ENCODE measurements around the gene TTC28.

Gene TTC28

DNA sequence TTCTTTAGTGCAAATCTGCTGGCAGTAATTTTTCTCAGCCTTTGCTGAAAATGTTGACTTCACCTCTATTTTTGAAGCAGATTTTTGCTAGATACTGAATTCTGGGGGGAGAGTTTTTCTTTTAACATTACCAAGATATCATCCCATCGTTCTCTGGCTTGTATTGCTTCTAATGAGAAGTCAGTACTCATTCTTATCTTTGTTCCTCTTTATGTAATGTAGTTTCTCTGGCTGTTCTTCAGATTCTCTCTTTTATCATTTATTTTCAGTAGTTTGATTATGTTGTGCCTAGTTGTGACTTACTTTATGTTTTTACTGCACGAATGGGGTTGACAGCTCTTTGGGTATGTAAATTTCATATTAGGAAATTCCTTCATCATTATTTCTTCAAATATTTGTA is 441.9 kb downstream of the TTC28 start:
- POLR2A ChIA-PET = no interaction called here
- DNase-seq (ENCODE audit: extremely low spot score) = no peak
- TF ChIP-seq, protein P1, sequence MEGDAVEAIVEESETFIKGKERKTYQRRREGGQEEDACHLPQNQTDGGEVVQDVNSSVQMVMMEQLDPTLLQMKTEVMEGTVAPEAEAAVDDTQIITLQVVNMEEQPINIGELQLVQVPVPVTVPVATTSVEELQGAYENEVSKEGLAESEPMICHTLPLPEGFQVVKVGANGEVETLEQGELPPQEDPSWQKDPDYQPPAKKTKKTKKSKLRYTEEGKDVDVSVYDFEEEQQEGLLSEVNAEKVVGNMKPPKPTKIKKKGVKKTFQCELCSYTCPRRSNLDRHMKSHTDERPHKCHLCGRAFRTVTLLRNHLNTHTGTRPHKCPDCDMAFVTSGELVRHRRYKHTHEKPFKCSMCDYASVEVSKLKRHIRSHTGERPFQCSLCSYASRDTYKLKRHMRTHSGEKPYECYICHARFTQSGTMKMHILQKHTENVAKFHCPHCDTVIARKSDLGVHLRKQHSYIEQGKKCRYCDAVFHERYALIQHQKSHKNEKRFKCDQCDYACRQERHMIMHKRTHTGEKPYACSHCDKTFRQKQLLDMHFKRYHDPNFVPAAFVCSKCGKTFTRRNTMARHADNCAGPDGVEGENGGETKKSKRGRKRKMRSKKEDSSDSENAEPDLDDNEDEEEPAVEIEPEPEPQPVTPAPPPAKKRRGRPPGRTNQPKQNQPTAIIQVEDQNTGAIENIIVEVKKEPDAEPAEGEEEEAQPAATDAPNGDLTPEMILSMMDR (IDR thresholded peaks at IDR 0.05; ENCODE audit: control extremely low read depth, extremely low read depth, low read depth, missing control alignments) = no peak
- CTCF ChIA-PET = interaction anchor here (1.0 kb wide), 1 partner anchor 16 kb away, joined by 3 read pairs; no protein-coding TSS in a partner anchor

DNA sequence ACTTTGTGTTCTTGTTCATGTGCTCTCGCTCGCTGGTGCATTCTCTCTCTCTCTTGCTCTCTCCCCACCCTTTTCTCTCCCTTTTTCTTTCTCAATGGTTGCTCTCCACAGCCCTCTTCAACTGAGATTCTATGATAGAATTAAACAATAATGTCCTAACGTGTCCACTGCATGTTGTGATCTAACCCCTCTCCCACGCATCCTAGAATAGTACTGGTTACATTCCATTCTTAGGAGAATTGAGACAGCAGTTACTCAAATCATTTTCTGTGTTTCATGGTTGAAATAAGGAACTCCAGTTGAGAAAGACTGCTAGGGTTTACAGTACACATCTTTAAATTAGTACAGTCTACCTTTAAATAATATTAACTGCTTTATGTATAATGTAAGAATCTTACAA is 442.5 kb downstream of the TTC28 start:
- ChIA-PET CTCF (interaction anchor here (1.0 to 1.7 kb wide), 2 partner anchors 10 to 16 kb away, joined by 3 read pairs; no protein-coding TSS in a partner anchor), POLR2A (no interaction called here)
- TF ChIP-seq, protein P1 (IDR thresholded peaks at IDR 0.05; ENCODE audit: control extremely low read depth, extremely low read depth, low read depth, missing control alignments) = no peak
- no peak for DNase-seq (ENCODE audit: extremely low spot score)

- DNase-seq (ENCODE audit: extremely low spot score) = no peak
- CTCF ChIA-PET = interaction anchor here (0.8 to 2.4 kb wide), 5 partner anchors 12 to 97 kb away, joined by 3 to 6 read pairs (median 4); no protein-coding TSS in a partner anchor
- TF ChIP-seq, protein P1 (IDR thresholded peaks at IDR 0.05; ENCODE audit: control extremely low read depth, extremely low read depth, low read depth, missing control alignments) = no peak
- POLR2A ChIA-PET = no interaction called here
Observed at GRCh38 chr22:28232204-28232603, 447.4 kb downstream of the TTC28 start.

DNA sequence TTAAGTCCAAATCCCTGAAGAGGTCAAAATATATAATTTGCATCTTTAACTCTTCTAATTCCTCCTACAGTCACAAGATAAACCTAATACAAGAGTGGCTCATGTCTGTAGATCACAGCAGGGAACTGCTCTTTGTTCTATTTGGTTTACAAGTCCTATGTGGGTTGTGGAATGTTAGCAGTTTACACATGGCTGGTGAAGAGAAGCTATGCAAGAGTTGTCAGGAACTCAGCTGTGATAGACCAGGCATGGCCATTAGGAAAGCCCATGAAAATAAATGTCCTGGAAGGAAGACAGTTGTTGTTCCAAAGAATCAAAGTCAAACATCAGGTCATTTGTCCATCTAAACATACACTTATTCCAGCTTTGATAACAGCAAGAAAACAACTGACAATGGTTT is 448.2 kb downstream of the TTC28 start:
- CTCF ChIA-PET = interaction anchor here (0.8 to 3.4 kb wide), 4 partner anchors 13 to 26 kb away, joined by 4 to 10 read pairs (median 5); no protein-coding TSS in a partner anchor
- no peak for DNase-seq (ENCODE audit: extremely low spot score)
- TF ChIP-seq, protein P1 (IDR thresholded peaks at IDR 0.05; ENCODE audit: control extremely low read depth, extremely low read depth, low read depth, missing control alignments) = no peak
- POLR2A ChIA-PET = no interaction called here

GRCh38 chr22:28230671-28231070 is 449.0 kb downstream of the TTC28 start:
- ChIA-PET CTCF (interaction anchor here (2.4 to 3.4 kb wide), 2 partner anchors 14 to 21 kb away, joined by 6 to 10 read pairs; no protein-coding TSS in a partner anchor), POLR2A (no interaction called here)
- no peak for DNase-seq (ENCODE audit: extremely low spot score)
- TF ChIP-seq, protein P1 (IDR thresholded peaks at IDR 0.05; ENCODE audit: control extremely low read depth, extremely low read depth, low read depth, missing control alignments) = no peak

DNA sequence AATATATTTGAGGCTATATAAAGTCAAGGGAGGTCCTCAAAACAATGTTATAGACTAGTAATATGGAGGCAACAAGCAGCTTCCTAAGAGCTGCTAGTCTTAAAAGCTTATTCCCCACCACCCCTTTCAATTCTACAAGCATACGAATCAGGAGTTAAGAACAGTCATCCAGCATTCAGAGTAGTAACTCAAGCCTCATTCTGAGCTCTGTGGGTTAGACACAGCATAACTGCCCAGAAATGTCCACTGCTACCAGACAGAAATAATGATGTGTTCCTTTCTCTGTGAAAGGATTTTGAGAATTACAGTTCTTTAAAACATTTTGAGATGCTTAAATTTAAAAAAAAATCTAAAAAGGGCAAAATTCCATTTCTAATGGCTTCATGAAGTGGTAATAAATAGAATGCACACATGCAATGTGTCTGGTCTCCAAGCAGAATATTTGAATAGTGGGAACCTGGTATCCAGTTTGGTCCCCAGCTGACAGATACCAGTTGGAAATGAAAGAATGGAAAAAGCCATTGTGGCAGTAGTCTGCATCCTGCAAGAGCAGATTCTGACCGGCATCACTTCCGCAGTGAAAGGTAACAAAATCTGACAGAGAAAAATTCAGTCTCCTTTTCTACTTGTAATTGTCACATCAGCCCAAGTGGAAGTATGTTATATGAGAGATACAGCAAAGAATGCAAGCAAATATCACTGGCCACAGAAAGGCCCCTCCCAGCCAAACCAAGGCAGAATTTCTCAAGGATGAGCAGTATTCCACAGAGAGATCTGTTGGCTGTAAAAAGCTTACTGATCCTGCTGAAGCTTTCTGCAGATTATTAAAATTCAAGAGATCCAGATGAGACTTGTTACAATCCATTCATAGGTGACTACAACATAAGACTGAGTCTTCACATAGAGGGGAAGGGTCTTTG is 449.8 kb downstream of the TTC28 start:
- DNase-seq (ENCODE audit: extremely low spot score) = no peak

More for the DNA sequence above, 449.8 kb downstream of the TTC28 start:
- ChIA-PET POLR2A (no interaction called here), CTCF (interaction anchor here (0.9 to 3.4 kb wide), 5 partner anchors 9 to 68 kb away, joined by 3 to 10 read pairs (median 4); no protein-coding TSS in a partner anchor)
- TF ChIP-seq, protein P1 (IDR thresholded peaks at IDR 0.05; ENCODE audit: control extremely low read depth, extremely low read depth, low read depth, missing control alignments) = no peak

Measured in GM10248 (cell line).